Osteoblast (primary cell): ENCODE results near the gene ZNF536. TPM values are rescaled to one million over a fixed set of nuclear protein-coding genes. Genes with fewer than 3 reads are reported as not detected.

ENCODE experiments used
- DNase-seq: peaks from one replicate; pipeline ENCODE4 v3.0.0; 2011; ENCODE audit warnings: low spot score, mixed read lengths; ENCODE audit not compliant: insufficient read length; ENCODE audit errors: missing footprints
- H2AFZ ChIP-seq: 2 replicates; pipeline ENCODE4 v1.6.0; 2011; ENCODE audit warnings: mild to moderate bottlenecking, low read length
- H3K27ac ChIP-seq: 2 replicates; pipeline ENCODE4 v1.5.1; 2011; ENCODE audit warnings: mild to moderate bottlenecking, low read depth, low read length, moderate library complexity
- H3K27me3 ChIP-seq: 2 replicates; pipeline ENCODE4 v1.6.0; 2012; ENCODE audit warnings: mild to moderate bottlenecking, control low read depth, inconsistent platforms, low read length, moderate library complexity; ENCODE audit not compliant: insufficient read depth
- H3K36me3 ChIP-seq: 2 replicates; pipeline ENCODE4 v1.5.1; 2011; ENCODE audit warnings: mild to moderate bottlenecking, low read length, control low read depth, moderate library complexity; ENCODE audit not compliant: insufficient read depth
- H3K4me1 ChIP-seq: 2 replicates; pipeline ENCODE4 v1.5.1; 2011; ENCODE audit warnings: mild to moderate bottlenecking, low read length, control low read depth, moderate library complexity; ENCODE audit not compliant: insufficient read depth
- H3K4me2 ChIP-seq: 2 replicates; pipeline ENCODE4 v1.6.0; 2011; ENCODE audit warnings: mild to moderate bottlenecking, low read length; ENCODE audit not compliant: insufficient read depth
- H3K4me3 ChIP-seq: fragments of 200-600 bp; sonication (generic); 3 replicates; pipeline ENCODE4 v1.5.1; 2012; ENCODE audit warnings: mild to moderate bottlenecking, low read length, inconsistent platforms; ENCODE audit not compliant: insufficient read depth
- H3K79me2 ChIP-seq: 2 replicates; pipeline ENCODE4 v1.6.0; 2012; ENCODE audit warnings: mild to moderate bottlenecking, low read length, control low read depth, inconsistent platforms; ENCODE audit not compliant: insufficient read depth
- H3K9me3 ChIP-seq: 2 replicates; pipeline ENCODE4 v1.5.1; 2011; ENCODE audit warnings: low read depth, low read length, control low read depth
- H4K20me1 ChIP-seq: 2 replicates; pipeline ENCODE4 v1.6.0; 2012; ENCODE audit warnings: mild to moderate bottlenecking, low read length, control low read depth; ENCODE audit not compliant: insufficient read depth
- CTCF ChIP-seq: IDR thresholded peaks from 2 replicates; pipeline ENCODE4 v1.5.1; 2011; ENCODE audit warnings: mild to moderate bottlenecking, low read depth, low read length, moderate library complexity; ENCODE audit errors: extremely low read depth
- total RNA-seq: library from RNA; depleted of rRNA; stranded (reverse); fragments of >200 nt; gene quantifications from 2 replicates; pipeline ENCODE4 v1.2.3, GENCODE V29; 2012

Gene ZNF536
- total RNA-seq, 1 donor: not detected

- peak; percentile 10 for DNase-seq
- Histone ChIP-seq H3K27me3 (no peaks in the 10 kb centered on the region), H3K4me3 (no peak overlapping the region), H4K20me1 (no peaks in the 10 kb centered on the region), H3K36me3 (no peaks in the 10 kb centered on the region), H2AFZ (no peak overlapping the region), H3K27ac (no peak overlapping the region), H3K4me1 (no peaks in the 10 kb centered on the region), H3K4me2 (no peak overlapping the region), H3K9me3 (no peaks in the 10 kb centered on the region), H3K79me2 (no peaks in the 10 kb centered on the region)
- no peak for TF ChIP-seq CTCF
Observed at GRCh38 chr19:30361721-30362120, 10.5 kb upstream of the ZNF536 start.

DNA sequence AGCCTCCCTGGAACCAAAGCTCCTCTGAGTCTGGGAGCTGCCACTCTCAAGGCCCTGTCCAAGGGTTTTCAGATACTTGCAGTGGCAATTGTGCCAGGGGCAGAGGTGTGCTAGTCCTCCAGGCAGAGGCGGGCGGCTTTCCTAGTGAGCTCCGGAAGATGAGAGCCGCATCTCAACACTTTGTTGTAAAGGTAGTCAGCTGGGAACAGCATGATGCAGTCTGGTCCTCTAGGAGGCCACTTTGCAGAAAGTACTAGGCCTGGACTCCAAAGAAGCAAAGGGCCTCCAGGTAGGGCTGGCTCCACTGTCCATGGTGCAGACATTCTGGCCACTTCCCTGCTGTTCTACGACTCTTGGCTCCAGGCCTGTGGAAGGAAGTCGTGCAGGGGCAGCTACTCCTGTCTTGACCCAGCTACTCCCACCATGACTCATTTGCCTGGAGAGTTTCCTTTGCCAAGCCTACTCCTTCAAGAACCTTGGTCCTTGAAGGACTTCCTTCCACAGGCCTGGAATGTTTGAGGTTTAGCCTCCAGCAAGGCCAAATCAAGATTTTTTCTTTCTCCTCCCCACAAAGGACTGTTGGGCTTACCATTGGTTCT is 9.9 kb upstream of the ZNF536 start:
- Histone ChIP-seq H3K9me3 (no peaks in the 10 kb centered on the region), H3K4me3 (no peak overlapping the region), H3K4me2 (no peak overlapping the region), H3K27me3 (no peaks in the 10 kb centered on the region), H4K20me1 (no peaks in the 10 kb centered on the region), H3K79me2 (no peaks in the 10 kb centered on the region), H2AFZ (no peak overlapping the region), H3K4me1 (no peaks in the 10 kb centered on the region), H3K36me3 (no peaks in the 10 kb centered on the region), H3K27ac (no peak overlapping the region)
- peak; percentile 6 for DNase-seq
- TF ChIP-seq CTCF: no peak

- Histone ChIP-seq H3K27ac (no peak overlapping the region), H3K4me3 (no peak overlapping the region)
Observed at GRCh38 chr19:30363073-30363472, 9.1 kb upstream of the ZNF536 start.

More at GRCh38 chr19:30363073-30363472, 9.1 kb upstream of the ZNF536 start:
- Histone ChIP-seq H3K27me3 (no peaks in the 10 kb centered on the region), H4K20me1 (no peaks in the 10 kb centered on the region), H3K9me3 (no peaks in the 10 kb centered on the region), H2AFZ (no peak overlapping the region), H3K4me1 (no peaks in the 10 kb centered on the region), H3K79me2 (no peaks in the 10 kb centered on the region), H3K36me3 (no peaks in the 10 kb centered on the region), H3K4me2 (no peak overlapping the region)
- TF ChIP-seq CTCF: no peak
- peak; percentile 21 for DNase-seq
